H1 (cell line): Measurements from ENCODE around the gene PAXIP1. TPM values are rescaled to one million over a fixed set of nuclear protein-coding genes. Genes with fewer than 3 reads are reported as not detected.

ENCODE experiments used
- CEBPB ChIP-seq: IDR thresholded peaks from 2 replicates; pipeline ENCODE4 v1.6.1; 2012; ENCODE audit warnings: low read depth, low read length
- CHD1 ChIP-seq: IDR thresholded peaks from 2 replicates; pipeline ENCODE4 v1.6.1; 2012; ENCODE audit warnings: low read depth, low read length, improper control_type of control experiment
- E2F6 ChIP-seq: IDR thresholded peaks from 2 replicates; pipeline ENCODE4 v1.6.1; 2012; ENCODE audit warnings: inconsistent platforms
- KDM4A ChIP-seq: IDR thresholded peaks from one replicate; pipeline ENCODE4 v1.7.1; 2012; ENCODE audit warnings: low read depth, mild to moderate bottlenecking, moderate library complexity, low read length, inconsistent platforms; ENCODE audit not compliant: severe bottlenecking
- KDM5A ChIP-seq: fragments of 200-600 bp; IDR thresholded peaks from 2 replicates; pipeline ENCODE4 v1.7.1; 2012; ENCODE audit warnings: mild to moderate bottlenecking, low read length, inconsistent platforms, mixed read lengths
- polyA plus RNA-seq, 7 experiments: library from polyadenylated mRNA; depleted of rRNA in 3 of 7; stranded (reverse) in 5 of 7; unstranded in 2 of 7; fragments of >200 nt in 5 of 7; fragments of 200-250 nt in 2 of 7; gene quantifications; 1 replicate in 5 of 7; 2 replicates in 1 of 7; 4 replicates in 1 of 7; pipeline versions ENCODE4 v1.2.1 to v1.2.3, GENCODE V29; 2011 to 2013; ENCODE audit warnings: missing spikeins in 2 of 7, mixed read lengths in 2 of 7
- total RNA-seq: library from RNA; stranded (reverse); fragmentation: NEBNext Ultra II Directional; extraction: Animal tissue kit (Norgen Biotek cat#: 25700); gene quantifications from 2 replicates; pipeline ENCODE4 v1.2.1, GENCODE V29; 2021

Gene PAXIP1
- total and polyA plus RNA-seq, 2 of the 8 experiments (the other 6 are each of a cell fraction or from before 2014, with no cell fraction given), result 32.4 to 32.8 TPM

GRCh38 chr7:154931906-154932305, 71.0 kb downstream of the PAXIP1 start (continued):
- TF ChIP-seq KDM5A, result no peak
- TF ChIP-seq CEBPB, result no peak
- no peak for TF ChIP-seq E2F6
- TF ChIP-seq KDM4A, result no peak
- no peak for TF ChIP-seq CHD1
